Glomerular endothelial cell (primary cell): ENCODE results near the gene SLC14A1. TPM values are rescaled to one million over a fixed set of nuclear protein-coding genes. Genes with fewer than 3 reads are reported as not detected.

Experiments used
- DNase-seq: peaks from one replicate; pipeline ENCODE4 v3.0.0-alpha.2; 2011; ENCODE audit warnings: low read depth, low spot score; ENCODE audit errors: extremely low read depth
- total RNA-seq: library from RNA; depleted of rRNA; stranded (reverse); fragments of >200 nt; gene quantifications from 2 replicates; pipeline ENCODE4 v1.2.3, GENCODE V29; 2015

Gene SLC14A1
- total RNA-seq, 1 donor from 2014 or later: 0.53 TPM

DNA sequence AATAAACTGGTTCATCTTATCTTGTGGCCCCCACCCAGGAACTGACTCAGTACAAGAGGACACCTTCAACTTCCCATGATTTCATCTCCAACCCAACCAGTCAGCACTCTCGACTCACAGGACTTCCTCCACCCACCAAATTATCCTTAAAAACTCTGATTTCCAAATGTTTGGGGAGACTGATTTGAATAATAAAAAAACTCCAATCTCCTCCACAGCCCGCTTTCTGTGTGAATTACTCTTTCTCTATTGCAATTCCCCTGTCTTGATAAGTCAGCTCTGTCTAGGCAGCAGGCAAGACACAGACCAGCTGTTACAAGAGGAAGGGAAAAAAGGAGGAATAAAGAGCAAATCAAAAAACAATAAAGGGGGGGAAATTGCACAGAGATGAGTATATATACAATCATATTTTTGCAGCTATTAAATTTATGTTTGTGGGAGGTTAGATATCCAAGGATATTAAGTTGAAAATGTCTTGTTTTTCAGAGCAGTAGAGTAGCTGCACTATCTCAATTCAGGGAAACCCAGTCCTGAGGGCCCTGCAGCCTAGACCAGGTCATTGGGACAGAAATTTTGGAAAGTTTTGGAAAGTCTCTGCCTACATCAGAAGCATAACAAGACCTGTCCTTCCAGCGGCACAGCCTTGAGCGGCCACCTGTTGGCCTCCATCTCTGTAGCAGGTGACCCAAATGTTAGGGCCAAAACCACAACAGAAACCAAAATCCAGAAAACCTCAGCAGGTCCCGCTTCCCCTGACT, 68.7 kb downstream of the SLC14A1 start:
- no peak for DNase-seq

- DNase-seq: no peak
Observed at GRCh38 chr18:45793264-45793965, 69.4 kb downstream of the SLC14A1 start.

- no peak for DNase-seq
Observed at GRCh38 chr18:45801416-45802004, 77.5 kb downstream of the SLC14A1 start.

Other genes with a start within 250 kb of the SLC14A1 start
- gene SLC14A2, start 108.7 kb upstream of the SLC14A1 start, total RNA-seq: 0.34 TPM in 1 of 2 replicates, not detected in the other
- 2.5 and 10.5 TPM in 2 replicates for gene SIGLEC15, start 101.5 kb downstream of the SLC14A1 start, total RNA-seq
- gene EPG5, start 243.1 kb downstream of the SLC14A1 start, total RNA-seq: 30.1 and 30.4 TPM in 2 replicates